SW480 (cell line): ENCODE results near the gene VMP1.

ENCODE experiments used
- DNase-seq: peaks from one replicate; pipeline ENCODE4 v3.0.0-alpha.2; 2016; ENCODE audit warnings: low spot score

Gene VMP1

GRCh38 chr17:59707149-59707970 lies at the start of gene VMP1, which contains the start of gene PTRH2:
TSS of gene VMP1 (plus strand) at chr17:59707654. CDS start at chr17:59731447, 23,793 bp downstream.
TSS of gene PTRH2 (minus strand) at chr17:59707430. CDS start at chr17:59697978, 9,452 bp downstream.
- DNase-seq = peak; percentile 100

- no peak for DNase-seq
These were observed 41.2 kb upstream of the VMP1 start for GRCh38 chr17:59666235-59666634.

- peak; percentile 68 for DNase-seq
These were observed 38.6 kb upstream of the VMP1 start for GRCh38 chr17:59668816-59669215.

- DNase-seq = peak; percentile 35
These were observed 38.0 kb upstream of the VMP1 start for GRCh38 chr17:59669411-59669810.

GRCh38 chr17:59669944-59670343 lies 37.5 kb upstream of the VMP1 start:
- no peak for DNase-seq

GRCh38 chr17:59671386-59671785 lies 36.1 kb upstream of the VMP1 start:
- no peak for DNase-seq

GRCh38 chr17:59675231-59675630 lies 32.2 kb upstream of the VMP1 start:
- DNase-seq = no peak

GRCh38 chr17:59676716-59677115 lies 30.7 kb upstream of the VMP1 start:
- no peak for DNase-seq

- no peak for DNase-seq
These were observed 28.5 kb upstream of the VMP1 start for GRCh38 chr17:59678918-59679317.

- no peak for DNase-seq
These were observed 27.1 kb upstream of the VMP1 start for GRCh38 chr17:59680314-59680713.

- no peak for DNase-seq
These were observed 24.2 kb upstream of the VMP1 start for GRCh38 chr17:59683283-59683682.

GRCh38 chr17:59684967-59685366 lies 22.5 kb upstream of the VMP1 start:
- DNase-seq = no peak

- DNase-seq = no peak
These were observed 19.4 kb upstream of the VMP1 start for GRCh38 chr17:59688008-59688407.

GRCh38 chr17:59688496-59688895 lies 19.0 kb upstream of the VMP1 start:
- DNase-seq = no peak

- no peak for DNase-seq
These were observed 13.9 kb upstream of the VMP1 start for GRCh38 chr17:59693582-59693981.

- DNase-seq = no peak
These were observed 13.1 kb upstream of the VMP1 start for GRCh38 chr17:59694344-59694743.

GRCh38 chr17:59695945-59696681 lies 11.3 kb upstream of the VMP1 start:
- DNase-seq = peak; percentile 60

GRCh38 chr17:59696682-59697277 lies 10.7 kb upstream of the VMP1 start:
- DNase-seq = no peak

GRCh38 chr17:59698143-59698542 lies 9.3 kb upstream of the VMP1 start:
- DNase-seq = no peak

GRCh38 chr17:59699218-59699617 lies 8.2 kb upstream of the VMP1 start:
- no peak for DNase-seq

- DNase-seq = no peak
These were observed 7.7 kb upstream of the VMP1 start for GRCh38 chr17:59699786-59700185.

GRCh38 chr17:59702304-59702703 lies 5.2 kb upstream of the VMP1 start:
- DNase-seq = no peak

GRCh38 chr17:59707971-59708430 lies 547 bp downstream of the VMP1 start:
- DNase-seq = no peak
